ENCODE measurements around the gene OSCAR. TPM values are rescaled to one million over a fixed set of nuclear protein-coding genes. Genes with fewer than 3 reads are reported as not detected.

The OSCAR gene
- total and polyA plus RNA-seq, 2 of the 13 experiments (the other 11 are each of a cell fraction or from before 2014, with no cell fraction given): 1.9 TPM; not detected in 1

GRCh38 chr19:54136864-54137698, 36.5 kb upstream of the OSCAR start (continued):
- TF ChIP-seq SOX13 (IDR thresholded peaks at IDR 0.05) (no peak), SOX13 (CRISPR knock-in tag; conservative IDR thresholded peaks at IDR 0.05 in 1 of 2, IDR thresholded peaks at IDR 0.05 in 1 of 2) (no peak), USF2 (IDR thresholded peaks at IDR 0.05; ENCODE audit: low read depth, low read length) (no peak), USF2 (CRISPR knock-in tag; IDR thresholded peaks at IDR 0.05; ENCODE audit: borderline replicate concordance) (no peak), RORA (CRISPR knock-in tag; IDR thresholded peaks at IDR 0.05) (no peak), MAZ (IDR thresholded peaks at IDR 0.05; ENCODE audit: borderline replicate concordance, low read depth, low read length) (peak; percentile 62; the same call in 1 of the 2 replicates), MAZ (CRISPR knock-in tag; IDR thresholded peaks at IDR 0.05; ENCODE audit: low read depth) (no peak; the same call in 1 of the 2 replicates), ETV5 (CRISPR knock-in tag; IDR thresholded peaks at IDR 0.05; ENCODE audit: borderline replicate concordance) (no peak; the same call in 1 of the 2 replicates), POLR2AphosphoS2 (IDR thresholded peaks at IDR 0.05; ENCODE audit: low read depth, low read length) (no peak), KDM4B (CRISPR knock-in tag; IDR thresholded peaks at IDR 0.05) (no peak), ZNF225 (CRISPR knock-in tag; IDR thresholded peaks at IDR 0.05) (no peak), ZFP1 (CRISPR knock-in tag; IDR thresholded peaks at IDR 0.05) (no peak; the same call in 1 of the 2 replicates), CREB1 (IDR thresholded peaks at IDR 0.05) (peak; percentile 77), CREB1 (CRISPR knock-in tag; IDR thresholded peaks at IDR 0.05) (peak; percentile 93), ZNF770 (CRISPR knock-in tag; IDR thresholded peaks at IDR 0.05) (no peak), MLLT10 (CRISPR knock-in tag; IDR thresholded peaks at IDR 0.05) (no peak), MIER2 (CRISPR knock-in tag; IDR thresholded peaks at IDR 0.05) (0 out of 2 replicates have a peak, but pooled peaks have one; percentile 36)
- TF ChIP-seq, protein P1, sequence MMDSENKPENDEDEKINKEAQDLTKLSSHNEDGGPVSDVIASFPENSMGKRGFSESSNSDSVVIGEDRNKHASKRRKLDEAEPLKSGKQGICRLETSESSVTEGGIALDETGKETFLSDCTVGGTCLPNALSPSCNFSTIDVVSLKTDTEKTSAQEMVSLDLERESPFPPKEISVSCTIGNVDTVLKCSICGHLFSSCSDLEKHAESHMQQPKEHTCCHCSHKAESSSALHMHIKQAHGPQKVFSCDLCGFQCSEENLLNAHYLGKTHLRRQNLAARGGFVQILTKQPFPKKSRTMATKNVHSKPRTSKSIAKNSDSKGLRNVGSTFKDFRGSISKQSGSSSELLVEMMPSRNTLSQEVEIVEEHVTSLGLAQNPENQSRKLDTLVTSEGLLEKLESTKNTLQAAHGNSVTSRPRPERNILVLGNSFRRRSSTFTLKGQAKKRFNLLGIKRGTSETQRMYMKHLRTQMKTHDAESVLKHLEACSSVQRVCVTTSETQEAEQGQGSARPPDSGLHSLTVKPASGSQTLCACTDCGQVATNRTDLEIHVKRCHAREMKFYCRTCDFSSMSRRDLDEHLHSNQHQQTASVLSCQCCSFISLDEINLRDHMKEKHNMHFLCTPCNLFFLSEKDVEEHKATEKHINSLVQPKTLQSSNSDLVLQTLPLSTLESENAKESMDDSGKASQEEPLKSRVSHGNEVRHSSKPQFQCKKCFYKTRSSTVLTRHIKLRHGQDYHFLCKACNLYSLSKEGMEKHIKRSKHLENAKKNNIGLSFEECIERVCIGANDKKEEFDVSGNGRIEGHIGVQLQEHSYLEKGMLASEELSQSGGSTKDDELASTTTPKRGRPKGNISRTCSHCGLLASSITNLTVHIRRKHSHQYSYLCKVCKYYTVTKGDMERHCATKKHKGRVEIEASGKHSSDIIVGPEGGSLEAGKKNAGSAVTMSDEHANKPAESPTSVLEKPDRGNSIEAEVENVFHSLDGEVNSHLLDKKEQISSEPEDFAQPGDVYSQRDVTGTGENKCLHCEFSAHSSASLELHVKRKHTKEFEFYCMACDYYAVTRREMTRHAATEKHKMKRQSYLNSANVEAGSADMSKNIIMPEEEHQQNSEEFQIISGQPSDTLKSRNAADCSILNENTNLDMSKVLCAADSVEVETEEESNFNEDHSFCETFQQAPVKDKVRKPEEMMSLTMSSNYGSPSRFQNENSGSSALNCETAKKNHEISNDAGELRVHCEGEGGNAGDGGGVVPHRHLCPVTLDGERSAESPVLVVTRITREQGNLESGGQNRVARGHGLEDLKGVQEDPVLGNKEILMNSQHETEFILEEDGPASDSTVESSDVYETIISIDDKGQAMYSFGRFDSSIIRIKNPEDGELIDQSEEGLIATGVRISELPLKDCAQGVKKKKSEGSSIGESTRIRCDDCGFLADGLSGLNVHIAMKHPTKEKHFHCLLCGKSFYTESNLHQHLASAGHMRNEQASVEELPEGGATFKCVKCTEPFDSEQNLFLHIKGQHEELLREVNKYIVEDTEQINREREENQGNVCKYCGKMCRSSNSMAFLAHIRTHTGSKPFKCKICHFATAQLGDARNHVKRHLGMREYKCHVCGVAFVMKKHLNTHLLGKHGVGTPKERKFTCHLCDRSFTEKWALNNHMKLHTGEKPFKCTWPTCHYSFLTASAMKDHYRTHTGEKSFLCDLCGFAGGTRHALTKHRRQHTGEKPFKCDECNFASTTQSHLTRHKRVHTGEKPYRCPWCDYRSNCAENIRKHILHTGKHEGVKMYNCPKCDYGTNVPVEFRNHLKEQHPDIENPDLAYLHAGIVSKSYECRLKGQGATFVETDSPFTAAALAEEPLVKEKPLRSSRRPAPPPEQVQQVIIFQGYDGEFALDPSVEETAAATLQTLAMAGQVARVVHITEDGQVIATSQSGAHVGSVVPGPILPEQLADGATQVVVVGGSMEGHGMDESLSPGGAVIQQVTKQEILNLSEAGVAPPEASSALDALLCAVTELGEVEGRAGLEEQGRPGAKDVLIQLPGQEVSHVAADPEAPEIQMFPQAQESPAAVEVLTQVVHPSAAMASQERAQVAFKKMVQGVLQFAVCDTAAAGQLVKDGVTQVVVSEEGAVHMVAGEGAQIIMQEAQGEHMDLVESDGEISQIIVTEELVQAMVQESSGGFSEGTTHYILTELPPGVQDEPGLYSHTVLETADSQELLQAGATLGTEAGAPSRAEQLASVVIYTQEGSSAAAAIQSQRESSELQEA (CRISPR knock-in tag; IDR thresholded peaks at IDR 0.05; ENCODE audit: not compliant biosample characterization): no peak
